ENCODE results near the gene SLC38A5. TPM values are rescaled to one million over a fixed set of nuclear protein-coding genes. Genes with fewer than 3 reads are reported as not detected.

SLC38A5 gene
- total RNA-seq, 1 donor from 2014 or later: 21.5 TPM

- TF ChIP-seq CTCF (IDR thresholded peaks at IDR 0.05): no peak
- DNase-seq: no peak
- no peak overlapping the region for H3K27ac ChIP-seq
- H3K36me3 ChIP-seq: no peaks in the 10 kb centered on the region
- no peaks in the 10 kb centered on the region for H3K9me3 ChIP-seq
- H3K4me1 ChIP-seq: no peaks in the 10 kb centered on the region
- H3K27me3 ChIP-seq: no peaks in the 10 kb centered on the region
- H3K4me3 ChIP-seq: no peak overlapping the region
- intact Hi-C loops (cut with DNase I): no loop called here
- ATAC-seq: no peak
These were observed 8.2 kb downstream of the SLC38A5 start for GRCh38 chrX:48461830-48462229.

GRCh38 chrX:48460606-48461005 is 9.5 kb downstream of the SLC38A5 start:
- Histone ChIP-seq H3K4me3 (no peak overlapping the region), H3K4me1 (no peaks in the 10 kb centered on the region), H3K9me3 (no peaks in the 10 kb centered on the region), H3K36me3 (no peaks in the 10 kb centered on the region), H3K27me3 (no peaks in the 10 kb centered on the region), H3K27ac (no peak overlapping the region)
- no peak for TF ChIP-seq CTCF (IDR thresholded peaks at IDR 0.05)
- DNase-seq (no peak), ATAC-seq (no peak)
- intact Hi-C loops (cut with DNase I): no loop called here

GRCh38 chrX:48460031-48460430 is 10.0 kb downstream of the SLC38A5 start:
- DNase-seq: no peak
- H3K27me3 ChIP-seq: no peaks in the 10 kb centered on the region
- no peak for TF ChIP-seq CTCF (IDR thresholded peaks at IDR 0.05)
- ATAC-seq: no peak
- intact Hi-C loops (cut with DNase I): no loop called here
- no peak overlapping the region for H3K27ac ChIP-seq
- H3K9me3 ChIP-seq: no peaks in the 10 kb centered on the region
- H3K36me3 ChIP-seq: no peaks in the 10 kb centered on the region
- no peak overlapping the region for H3K4me3 ChIP-seq
- no peaks in the 10 kb centered on the region for H3K4me1 ChIP-seq

- Histone ChIP-seq H3K9me3 (no peaks in the 10 kb centered on the region), H3K27me3 (no peaks in the 10 kb centered on the region), H3K36me3 (no peaks in the 10 kb centered on the region), H3K27ac (no peak overlapping the region), H3K4me1 (no peaks in the 10 kb centered on the region), H3K4me3 (no peak overlapping the region)
- TF ChIP-seq CTCF (IDR thresholded peaks at IDR 0.05): no peak
- ATAC-seq (no peak), DNase-seq (no peak)
- intact Hi-C loops (cut with DNase I): no loop called here
These were observed 10.6 kb downstream of the SLC38A5 start for GRCh38 chrX:48459483-48459882.

GRCh38 chrX:48458711-48459110 is 11.3 kb downstream of the SLC38A5 start:
- TF ChIP-seq CTCF (IDR thresholded peaks at IDR 0.05): no peak
- no peaks in the 10 kb centered on the region for H3K27me3 ChIP-seq
- no peaks in the 10 kb centered on the region for H3K9me3 ChIP-seq
- no peak overlapping the region for H3K27ac ChIP-seq
- intact Hi-C loops (cut with DNase I): no loop called here
- H3K4me3 ChIP-seq: no peak overlapping the region
- H3K36me3 ChIP-seq: no peaks in the 10 kb centered on the region
- H3K4me1 ChIP-seq: no peaks in the 10 kb centered on the region
- ATAC-seq (peak; percentile 38), DNase-seq (no peak)

- no peak overlapping the region for H3K27ac ChIP-seq
- no peak for TF ChIP-seq CTCF (IDR thresholded peaks at IDR 0.05)
- no peaks in the 10 kb centered on the region for H3K9me3 ChIP-seq
- ATAC-seq (no peak), DNase-seq (no peak)
- no peaks in the 10 kb centered on the region for H3K4me1 ChIP-seq
- H3K36me3 ChIP-seq: no peaks in the 10 kb centered on the region
- intact Hi-C loops (cut with DNase I): no loop called here
- H3K4me3 ChIP-seq: no peak overlapping the region
- no peaks in the 10 kb centered on the region for H3K27me3 ChIP-seq
These were observed 13.3 kb downstream of the SLC38A5 start for GRCh38 chrX:48456628-48457331.

Data from upper lobe of right lung (tissue), 1 donor.